T-cell (primary cell): ENCODE measurements around the gene ADAMTS17. TPM values are rescaled to one million over a fixed set of nuclear protein-coding genes. Genes with fewer than 3 reads are reported as not detected.

ENCODE experiments used
- ATAC-seq, 4 experiments: fragments of 200-7000 bp in 3 of 4; fragments of 150-1000 bp in 1 of 4; cut with Tn5 transposase; replicated peaks in 1 of 4; 1 replicate in 3 of 4; 2 replicates in 1 of 4; pipeline ENCODE4 v1.10.0; 2021; ENCODE audit warnings: moderate library complexity in 3 of 4, mild to moderate bottlenecking in 2 of 4, moderate number of reproducible peaks in 1 of 4
- CTCF ChIA-PET, 2 donors: fragments of 300-600 bp; sonication (Branson Sonifier 250); formaldehyde crosslinking; loops; one replicate each; lab custom pipeline; 2022; ENCODE audit warnings: antibody characterized with exemption in 2 of 2; lab: Charles Lee
- POLR2A ChIA-PET, 2 donors: fragments of 300-600 bp; sonication (Branson Sonifier 250); formaldehyde crosslinking; loops; one replicate each; lab custom pipeline; 2022; ENCODE audit warnings: antibody characterized with exemption in 2 of 2; lab: Charles Lee
- DNase-seq, 35 experiments: peaks; one replicate each; pipeline versions ENCODE4 v3.0.0 to v3.0.0-alpha.2; 2013 to 2023
- H3K27ac ChIP-seq: one replicate; pipeline ENCODE4 v1.5.1; 2013; ENCODE audit warnings: low read length
- H3K27me3 ChIP-seq, 2 experiments: replicated peaks in 1 of 2; 1 replicate in 1 of 2; 2 replicates in 1 of 2; pipeline versions ENCODE4 v1.6.1 to v1.7.0; 2013; ENCODE audit warnings: low read length in 1 of 2, mixed read lengths in 1 of 2; ENCODE audit not compliant: control insufficient read depth in 2 of 2, insufficient read depth in 2 of 2; ENCODE audit errors: extremely low read depth in 1 of 2
- H3K36me3 ChIP-seq, 2 donors: 1 replicate in 1 of 2; 2 replicates in 1 of 2; pipeline versions ENCODE4 v1.6.1 to v1.7.0; 2013; ENCODE audit warnings: low read length in 1 of 2; ENCODE audit not compliant: control insufficient read depth in 2 of 2, insufficient read depth in 1 of 2; ENCODE audit errors: extremely low read depth in 1 of 2
- H3K4me1 ChIP-seq, 2 experiments: 1 replicate in 1 of 2; 2 replicates in 1 of 2; pipeline versions ENCODE4 v1.6.1 to v1.7.0; 2013; ENCODE audit warnings: low read length in 2 of 2, mixed read lengths in 1 of 2; ENCODE audit not compliant: insufficient read depth in 2 of 2, control insufficient read depth in 1 of 2; ENCODE audit errors: extremely low read depth in 1 of 2
- H3K4me3 ChIP-seq, 2 donors: 1 replicate in 1 of 2; 2 replicates in 1 of 2; pipeline versions ENCODE4 v1.5.1 to v1.7.0; 2013; ENCODE audit warnings: mild to moderate bottlenecking in 2 of 2, low read length in 1 of 2, moderate library complexity in 1 of 2; ENCODE audit not compliant: control insufficient read depth in 1 of 2; ENCODE audit errors: extremely low read depth in 1 of 2
- H3K9me3 ChIP-seq: 2 replicates; pipeline ENCODE4 v1.7.0; 2013
- H3K27ac Mint-ChIP-seq, 2 donors: one replicate each; pipeline ENCODE4 v1.8.0; 2020 to 2021; ENCODE audit warnings: mild to moderate bottlenecking in 2 of 2, mixed read lengths in 2 of 2
- H3K27me3 Mint-ChIP-seq, 2 donors: one replicate each; pipeline ENCODE4 v1.8.0; 2021 to 2022; ENCODE audit warnings: mixed read lengths in 2 of 2
- H3K36me3 Mint-ChIP-seq: one replicate; pipeline ENCODE4 v1.8.0; 2021; ENCODE audit warnings: mixed read lengths
- H3K4me1 Mint-ChIP-seq, 3 donors: one replicate each; pipeline ENCODE4 v1.8.0; 2020 to 2022; ENCODE audit warnings: mixed read lengths in 3 of 3, mild to moderate bottlenecking in 1 of 3
- H3K4me3 Mint-ChIP-seq, 3 donors: one replicate each; pipeline ENCODE4 v1.8.0; 2020 to 2022; ENCODE audit warnings: mild to moderate bottlenecking in 3 of 3, mixed read lengths in 3 of 3, moderate library complexity in 3 of 3
- H3K9me3 Mint-ChIP-seq, 3 donors: one replicate each; pipeline ENCODE4 v1.8.0; 2020 to 2022; ENCODE audit warnings: mixed read lengths in 3 of 3
- WGBS: methylation state at CpG from one replicate; pipeline ENCODE4 v1.1.5; 2013; ENCODE audit warnings: missing lambda C conversion rate; ENCODE audit not compliant: insufficient coverage; 5-methylcytosine and 5-hydroxymethylcytosine counted together
- total RNA-seq, 35 experiments: library from RNA in 6 of 35; stranded (reverse) in 6 of 35; fragments of 120-200 nt in 1 of 35; gene quantifications; one replicate each; pipeline versions ENCODE4 v1.2.1 to v1.2.4 and lab custom pipeline; 2013 to 2026

The ADAMTS17 gene
- total RNA-seq, 5 donors from 2014 or later (not counting 1 experiment from before 2014, with no cell fraction given) = 8.9 to 17.8 (median 11.6) TPM

DNA sequence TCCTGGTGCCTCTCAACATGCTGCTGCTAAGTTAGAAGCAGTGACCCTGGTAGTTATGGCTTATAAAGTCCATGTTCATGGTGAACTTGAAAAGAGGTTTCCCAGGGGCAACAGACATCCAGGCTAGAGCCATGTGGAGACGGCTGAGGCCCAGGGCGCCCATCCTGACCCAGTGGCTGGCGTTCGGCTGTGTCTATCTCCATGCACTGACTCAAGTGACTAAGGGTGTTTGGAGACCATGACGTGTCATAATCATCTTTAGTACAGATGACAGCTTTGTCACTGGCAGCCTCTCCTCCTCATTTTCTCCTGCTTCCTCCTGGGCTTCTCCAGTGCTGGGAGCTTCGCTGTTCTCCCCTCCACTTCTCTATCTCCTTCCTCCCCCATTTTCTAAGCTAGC, 321.2 kb downstream of the ADAMTS17 start:
- ChIA-PET CTCF (no interaction called here), POLR2A (no interaction called here)
- no peaks in the 10 kb centered on the region for H3K9me3 ChIP-seq

DNA sequence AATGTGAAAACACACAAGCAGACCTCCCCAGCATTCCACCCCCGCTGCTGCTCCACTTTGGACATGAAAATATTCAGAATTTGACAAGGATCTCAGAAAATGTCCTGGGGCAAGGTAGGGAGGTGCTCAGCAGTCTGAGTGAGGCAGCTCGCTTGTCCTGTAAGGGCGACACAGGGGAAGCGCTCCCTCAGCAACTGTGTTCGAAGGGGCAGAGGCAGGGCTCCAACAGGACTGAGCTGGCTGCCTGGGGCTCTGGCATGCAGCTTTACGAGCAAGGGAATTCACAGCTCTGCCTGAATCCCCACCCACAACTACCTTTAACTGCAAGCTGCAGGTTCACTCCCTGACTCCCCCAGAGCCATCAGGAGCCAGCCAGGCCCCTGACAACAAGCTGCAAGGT, 321.6 kb downstream of the ADAMTS17 start:
- no peaks in the 10 kb centered on the region for H3K27me3 ChIP-seq
- POLR2A ChIA-PET = no interaction called here

More for the DNA sequence above, 321.2 kb downstream of the ADAMTS17 start:
- Histone ChIP-seq H3K27me3 (no peaks in the 10 kb centered on the region), H3K4me1 (no peaks in the 10 kb centered on the region), H3K27ac (no peak overlapping the region), H3K36me3 (no peaks in the 10 kb centered on the region), H3K4me3 (no peak overlapping the region)
- Mint-ChIP-seq H3K9me3 (no peaks in the 10 kb centered on the region), H3K4me3 (no peak overlapping the region), H3K27me3 (no peaks in the 10 kb centered on the region), H3K36me3 (peaks cover 25% of the 10 kb centered on the region), H3K27ac (no peak overlapping the region), H3K4me1 (no peaks in the 10 kb centered on the region)
- no peak for DNase-seq
- no peak for ATAC-seq
- WGBS = 100% methylated on average over 4 of the region's 6 CpGs

DNA sequence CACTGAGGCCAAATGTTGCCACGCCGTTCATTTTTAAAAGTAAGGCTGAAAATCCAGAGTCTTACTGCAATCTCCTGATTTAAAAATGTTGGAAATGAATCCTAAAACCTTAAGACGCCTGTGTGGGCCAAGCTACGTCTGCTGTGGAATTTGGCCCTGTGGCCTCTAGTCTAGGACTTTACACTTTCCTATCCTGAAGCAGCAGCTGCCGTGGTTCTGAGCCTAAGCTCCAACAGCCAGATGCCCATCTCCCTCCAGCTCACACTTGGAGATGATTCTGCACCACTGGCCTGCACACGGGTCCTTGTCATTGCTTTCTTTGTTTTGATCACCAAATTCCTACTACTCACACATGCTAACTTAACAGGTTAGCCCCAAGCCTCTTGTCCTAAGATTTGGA, 322.2 kb downstream of the ADAMTS17 start:
- H3K27ac Mint-ChIP-seq = no peak overlapping the region
- CTCF ChIA-PET = no interaction called here
- Histone ChIP-seq H3K9me3 (no peaks in the 10 kb centered on the region), H3K4me1 (no peaks in the 10 kb centered on the region), H3K4me3 (no peak overlapping the region), H3K27ac (no peak overlapping the region), H3K27me3 (no peaks in the 10 kb centered on the region), H3K36me3 (no peaks in the 10 kb centered on the region)
- DNase-seq = no peak
- whole genome bisulfite sequencing = 78% methylated on average over 6 of the region's 6 CpGs
- no peaks in the 10 kb centered on the region for H3K9me3 Mint-ChIP-seq
- no peaks in the 10 kb centered on the region for H3K4me1 Mint-ChIP-seq
- no peak overlapping the region for H3K4me3 Mint-ChIP-seq
- POLR2A ChIA-PET = no interaction called here
- ATAC-seq = no peak
- H3K27me3 Mint-ChIP-seq = no peaks in the 10 kb centered on the region
- peaks cover 26% of the 10 kb centered on the region for H3K36me3 Mint-ChIP-seq

More for the DNA sequence above, 321.6 kb downstream of the ADAMTS17 start:
- Histone ChIP-seq H3K27ac (no peak overlapping the region), H3K4me1 (no peaks in the 10 kb centered on the region), H3K9me3 (no peaks in the 10 kb centered on the region), H3K36me3 (no peaks in the 10 kb centered on the region), H3K4me3 (no peak overlapping the region)
- Mint-ChIP-seq H3K27ac (no peak overlapping the region), H3K9me3 (no peaks in the 10 kb centered on the region), H3K36me3 (peaks cover 26% of the 10 kb centered on the region), H3K4me3 (no peak overlapping the region), H3K27me3 (no peaks in the 10 kb centered on the region), H3K4me1 (no peaks in the 10 kb centered on the region)
- 90% methylated on average over 3 of the region's 6 CpGs for WGBS
- no peak for ATAC-seq
- no peak for DNase-seq
- CTCF ChIA-PET = no interaction called here

DNA sequence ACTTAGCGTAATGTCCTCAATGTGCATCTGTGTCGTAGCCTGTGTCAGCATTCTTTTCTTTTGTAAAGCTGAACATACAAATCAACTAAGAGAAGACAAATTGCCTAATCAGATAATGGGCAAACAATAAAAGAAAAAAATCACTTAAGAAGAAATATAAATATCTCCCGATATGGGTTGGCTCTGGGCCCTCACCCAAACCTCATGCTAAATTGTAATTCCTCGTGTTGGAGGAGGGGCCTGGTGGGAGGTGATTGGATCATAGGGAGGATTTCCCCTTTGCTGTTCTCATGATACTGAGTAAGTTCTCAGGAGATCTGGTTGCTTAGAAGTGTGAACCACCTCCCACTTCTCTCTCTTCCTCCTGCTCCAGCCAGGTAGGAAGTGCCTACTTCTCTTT, 323.6 kb downstream of the ADAMTS17 start:
- DNase-seq = no peak
- Mint-ChIP-seq H3K36me3 (peaks cover 26% of the 10 kb centered on the region), H3K4me3 (no peak overlapping the region), H3K4me1 (no peaks in the 10 kb centered on the region), H3K27ac (no peak overlapping the region), H3K27me3 (no peaks in the 10 kb centered on the region), H3K9me3 (no peaks in the 10 kb centered on the region)
- 86% methylated on average over 2 of the region's 4 CpGs for WGBS
- Histone ChIP-seq H3K27me3 (no peaks in the 10 kb centered on the region), H3K36me3 (no peaks in the 10 kb centered on the region), H3K9me3 (no peaks in the 10 kb centered on the region), H3K4me1 (no peaks in the 10 kb centered on the region), H3K4me3 (no peak overlapping the region), H3K27ac (no peak overlapping the region)
- no peak for ATAC-seq
- POLR2A ChIA-PET = no interaction called here
- CTCF ChIA-PET = no interaction called here

GRCh38 chr15:100017140-100017539, 324.6 kb downstream of the ADAMTS17 start:
- Mint-ChIP-seq H3K36me3 (peaks cover 26% of the 10 kb centered on the region), H3K9me3 (no peaks in the 10 kb centered on the region), H3K4me3 (no peak overlapping the region), H3K27ac (no peak overlapping the region), H3K27me3 (no peaks in the 10 kb centered on the region), H3K4me1 (no peaks in the 10 kb centered on the region)
- 96% methylated on average over 6 of the region's 7 CpGs for WGBS
- Histone ChIP-seq H3K27me3 (no peaks in the 10 kb centered on the region), H3K4me3 (no peak overlapping the region), H3K9me3 (no peaks in the 10 kb centered on the region), H3K36me3 (no peaks in the 10 kb centered on the region), H3K27ac (no peak overlapping the region), H3K4me1 (no peaks in the 10 kb centered on the region)
- ATAC-seq (no peak), DNase-seq (no peak)
- CTCF ChIA-PET = no interaction called here
- POLR2A ChIA-PET = no interaction called here

DNA sequence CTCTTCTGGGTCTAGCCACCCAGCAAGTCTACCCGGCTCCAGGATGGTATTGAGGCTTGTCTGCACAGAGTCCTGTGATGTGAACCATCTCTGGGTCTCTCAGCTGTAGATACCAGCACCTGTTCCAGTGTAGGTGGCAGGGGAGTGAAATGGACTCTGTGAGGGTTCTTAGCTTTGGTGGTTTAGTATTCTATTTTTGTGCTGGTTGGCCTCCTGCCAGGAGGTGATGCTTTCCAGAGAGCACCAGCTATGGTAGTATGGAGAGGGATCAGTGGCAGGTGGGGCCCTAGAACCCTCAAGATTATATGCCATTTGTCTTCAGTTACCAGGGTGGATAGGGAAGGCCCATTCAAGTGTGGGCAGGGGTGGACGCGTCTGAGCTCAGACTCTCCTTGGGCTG, 325.1 kb downstream of the ADAMTS17 start:
- WGBS = 93% methylated on average over 3 of the region's 3 CpGs
- no peaks in the 10 kb centered on the region for H3K9me3 ChIP-seq
- DNase-seq (no peak), ATAC-seq (no peak)
- peaks cover 26% of the 10 kb centered on the region for H3K36me3 Mint-ChIP-seq
- H3K4me3 Mint-ChIP-seq = no peak overlapping the region
- no peak overlapping the region for H3K27ac Mint-ChIP-seq
- no peaks in the 10 kb centered on the region for H3K27me3 Mint-ChIP-seq
- no peaks in the 10 kb centered on the region for H3K36me3 ChIP-seq
- H3K4me1 Mint-ChIP-seq = no peaks in the 10 kb centered on the region
- H3K4me1 ChIP-seq = no peaks in the 10 kb centered on the region
- POLR2A ChIA-PET = no interaction called here
- no peaks in the 10 kb centered on the region for H3K27me3 ChIP-seq
- CTCF ChIA-PET = no interaction called here
- no peak overlapping the region for H3K27ac ChIP-seq
- H3K9me3 Mint-ChIP-seq = no peaks in the 10 kb centered on the region
- H3K4me3 ChIP-seq = no peak overlapping the region

- Mint-ChIP-seq H3K9me3 (no peaks in the 10 kb centered on the region), H3K36me3 (peaks cover 6% of the 10 kb centered on the region), H3K4me3 (no peak overlapping the region), H3K27me3 (no peaks in the 10 kb centered on the region), H3K27ac (no peak overlapping the region), H3K4me1 (no peaks in the 10 kb centered on the region)
- 75% methylated on average over 1 of the region's 1 CpG for WGBS
- H3K36me3 ChIP-seq = no peaks in the 10 kb centered on the region
- H3K9me3 ChIP-seq = no peaks in the 10 kb centered on the region
- POLR2A ChIA-PET = no interaction called here
- CTCF ChIA-PET = no interaction called here
- DNase-seq (no peak), ATAC-seq (no peak)
- H3K27me3 ChIP-seq = no peaks in the 10 kb centered on the region
- H3K4me1 ChIP-seq = no peaks in the 10 kb centered on the region
- no peak overlapping the region for H3K27ac ChIP-seq
- H3K4me3 ChIP-seq = no peak overlapping the region
Observed at GRCh38 chr15:100011235-100011634, 330.5 kb downstream of the ADAMTS17 start.
